ENCODE results near the gene CC2D2A.

GRCh38 chr4:15610855-15611254, 141.2 kb downstream of the CC2D2A start:
- TF ChIP-seq POLR2A (IDR thresholded peaks at IDR 0.05; ENCODE audit: low read length) (no peak), GATA1 (IDR thresholded peaks at IDR 0.05; ENCODE audit: low read depth, low read length) (no peak)
